ENCODE results near the gene HDDC2. TPM values are rescaled to one million over a fixed set of nuclear protein-coding genes. Genes with fewer than 3 reads are reported as not detected.

Gene HDDC2
- total RNA-seq, 2 experiments from 2014 or later: 75.1 to 119 TPM

GRCh38 chr6:125267806-125268523 lies 33.8 kb downstream of the HDDC2 start:
- BruUV-seq (replicated peaks): no TSS peak
- H3K79me2 ChIP-seq (ENCODE audit: insufficient read depth, low read depth, low read length): no peaks in the 10 kb centered on the region
- no peaks in the 10 kb centered on the region for H3K4me1 ChIP-seq (ENCODE audit: insufficient read depth, low read length, poor library complexity, severe bottlenecking)
- TF ChIP-seq CTCF (conservative IDR thresholded peaks at IDR 0.05; ENCODE audit: low read length) (no peak), EZH2phosphoT487 (IDR thresholded peaks at IDR 0.05; ENCODE audit: borderline replicate concordance, low read depth, low read length) (no peak)
- peaks cover 12% of the 10 kb centered on the region for H3K36me3 ChIP-seq (ENCODE audit: insufficient read depth, low read length)
- ChIA-PET CTCF (ENCODE audit: unreplicated experiment) (no interaction called here), POLR2A (no interaction called here)
- H3K4me3 ChIP-seq (ENCODE audit: low read depth, low read length, poor library complexity, severe bottlenecking): no peak overlapping the region
- H2AFZ ChIP-seq (ENCODE audit: low read length): no peak overlapping the region
- H3K9me2 ChIP-seq (ENCODE audit: insufficient read depth, low read length): no peaks in the 10 kb centered on the region
- H3K4me2 ChIP-seq (ENCODE audit: low read length): no peak overlapping the region
- intact Hi-C loops (cut with micrococcal nuclease; ENCODE audit: unreplicated experiment): no loop called here
- DNase-seq (ENCODE audit: low spot score): no peak
- H3K27ac ChIP-seq (ENCODE audit: low read depth, low read length, poor library complexity, severe bottlenecking): no peak overlapping the region
- no peaks in the 10 kb centered on the region for H3K9me3 ChIP-seq (ENCODE audit: low read length)
- H4K20me1 ChIP-seq (ENCODE audit: insufficient read depth, low read length): no peaks in the 10 kb centered on the region

GRCh38 chr6:125264476-125264875 lies 37.3 kb downstream of the HDDC2 start:
- H3K36me3 ChIP-seq (ENCODE audit: insufficient read depth, low read length): no peaks in the 10 kb centered on the region
- POLR2A ChIA-PET: interaction anchor here (0.5 kb wide), 1 partner anchor 71 kb away, joined by 3 read pairs; no protein-coding TSS in a partner anchor
- H3K9me3 ChIP-seq (ENCODE audit: low read length): no peaks in the 10 kb centered on the region
- no peak overlapping the region for H2AFZ ChIP-seq (ENCODE audit: low read length)
- H3K4me2 ChIP-seq (ENCODE audit: low read length): no peak overlapping the region
- no peak for DNase-seq (ENCODE audit: low spot score)
- no TSS peak for BruUV-seq (replicated peaks)
- no peaks in the 10 kb centered on the region for H3K4me1 ChIP-seq (ENCODE audit: insufficient read depth, low read length, poor library complexity, severe bottlenecking)
- TF ChIP-seq CTCF (conservative IDR thresholded peaks at IDR 0.05; ENCODE audit: low read length) (no peak), EZH2phosphoT487 (IDR thresholded peaks at IDR 0.05; ENCODE audit: borderline replicate concordance, low read depth, low read length) (no peak)
- intact Hi-C loops (cut with micrococcal nuclease; ENCODE audit: unreplicated experiment): no loop called here
- H3K9me2 ChIP-seq (ENCODE audit: insufficient read depth, low read length): no peaks in the 10 kb centered on the region
- no peak overlapping the region for H3K4me3 ChIP-seq (ENCODE audit: low read depth, low read length, poor library complexity, severe bottlenecking)
- no peak overlapping the region for H3K27ac ChIP-seq (ENCODE audit: low read depth, low read length, poor library complexity, severe bottlenecking)
- no peaks in the 10 kb centered on the region for H4K20me1 ChIP-seq (ENCODE audit: insufficient read depth, low read length)
- no peaks in the 10 kb centered on the region for H3K79me2 ChIP-seq (ENCODE audit: insufficient read depth, low read depth, low read length)
- CTCF ChIA-PET (ENCODE audit: unreplicated experiment): no interaction called here
